ENCODE results near the gene SUFU. TPM values are rescaled to one million over a fixed set of nuclear protein-coding genes. Genes with fewer than 3 reads are reported as not detected.

The SUFU gene
- total and polyA plus RNA-seq, 2 of the 13 experiments (the other 11 are each of a cell fraction or from before 2014, with no cell fraction given): 2.9 to 5.5 TPM

DNA sequence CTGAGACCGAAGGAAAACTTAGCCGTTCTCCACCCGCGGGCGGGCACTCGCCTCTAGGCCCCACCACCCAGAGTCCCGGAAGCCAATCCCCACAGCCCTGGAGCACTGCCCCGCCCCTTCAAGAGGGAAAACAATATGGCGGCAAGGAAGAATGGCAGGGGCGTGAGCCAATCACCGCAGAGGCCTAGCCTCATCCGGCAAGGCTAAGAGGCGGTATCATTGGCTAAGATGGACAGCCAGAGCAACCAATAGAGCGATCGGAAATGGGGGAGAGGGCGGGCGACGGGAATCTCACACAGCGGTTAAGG lies 1.8 kb upstream of the SUFU start (continued):
- TF ChIP-seq, protein P1, sequence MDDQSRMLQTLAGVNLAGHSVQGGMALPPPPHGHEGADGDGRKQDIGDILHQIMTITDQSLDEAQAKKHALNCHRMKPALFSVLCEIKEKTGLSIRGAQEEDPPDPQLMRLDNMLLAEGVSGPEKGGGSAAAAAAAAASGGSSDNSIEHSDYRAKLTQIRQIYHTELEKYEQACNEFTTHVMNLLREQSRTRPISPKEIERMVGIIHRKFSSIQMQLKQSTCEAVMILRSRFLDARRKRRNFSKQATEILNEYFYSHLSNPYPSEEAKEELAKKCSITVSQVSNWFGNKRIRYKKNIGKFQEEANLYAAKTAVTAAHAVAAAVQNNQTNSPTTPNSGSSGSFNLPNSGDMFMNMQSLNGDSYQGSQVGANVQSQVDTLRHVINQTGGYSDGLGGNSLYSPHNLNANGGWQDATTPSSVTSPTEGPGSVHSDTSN (CRISPR knock-in tag; IDR thresholded peaks at IDR 0.05; ENCODE audit: borderline replicate concordance): peak; percentile 94; the same call in 1 of the 2 replicates
- no peak for TF ChIP-seq ZBTB1 (CRISPR knock-in tag; IDR thresholded peaks at IDR 0.05; ENCODE audit: borderline replicate concordance)
- no peak for TF ChIP-seq MATR3 (CRISPR knock-in tag; IDR thresholded peaks at IDR 0.05)
- no peak for TF ChIP-seq RFX3 (CRISPR knock-in tag; IDR thresholded peaks at IDR 0.05)
- TF ChIP-seq, protein P2, sequence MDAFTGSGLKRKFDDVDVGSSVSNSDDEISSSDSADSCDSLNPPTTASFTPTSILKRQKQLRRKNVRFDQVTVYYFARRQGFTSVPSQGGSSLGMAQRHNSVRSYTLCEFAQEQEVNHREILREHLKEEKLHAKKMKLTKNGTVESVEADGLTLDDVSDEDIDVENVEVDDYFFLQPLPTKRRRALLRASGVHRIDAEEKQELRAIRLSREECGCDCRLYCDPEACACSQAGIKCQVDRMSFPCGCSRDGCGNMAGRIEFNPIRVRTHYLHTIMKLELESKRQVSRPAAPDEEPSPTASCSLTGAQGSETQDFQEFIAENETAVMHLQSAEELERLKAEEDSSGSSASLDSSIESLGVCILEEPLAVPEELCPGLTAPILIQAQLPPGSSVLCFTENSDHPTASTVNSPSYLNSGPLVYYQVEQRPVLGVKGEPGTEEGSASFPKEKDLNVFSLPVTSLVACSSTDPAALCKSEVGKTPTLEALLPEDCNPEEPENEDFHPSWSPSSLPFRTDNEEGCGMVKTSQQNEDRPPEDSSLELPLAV (CRISPR knock-in tag; conservative IDR thresholded peaks at IDR 0.05; ENCODE audit: low read depth): no peak
- TF ChIP-seq, protein P3, sequence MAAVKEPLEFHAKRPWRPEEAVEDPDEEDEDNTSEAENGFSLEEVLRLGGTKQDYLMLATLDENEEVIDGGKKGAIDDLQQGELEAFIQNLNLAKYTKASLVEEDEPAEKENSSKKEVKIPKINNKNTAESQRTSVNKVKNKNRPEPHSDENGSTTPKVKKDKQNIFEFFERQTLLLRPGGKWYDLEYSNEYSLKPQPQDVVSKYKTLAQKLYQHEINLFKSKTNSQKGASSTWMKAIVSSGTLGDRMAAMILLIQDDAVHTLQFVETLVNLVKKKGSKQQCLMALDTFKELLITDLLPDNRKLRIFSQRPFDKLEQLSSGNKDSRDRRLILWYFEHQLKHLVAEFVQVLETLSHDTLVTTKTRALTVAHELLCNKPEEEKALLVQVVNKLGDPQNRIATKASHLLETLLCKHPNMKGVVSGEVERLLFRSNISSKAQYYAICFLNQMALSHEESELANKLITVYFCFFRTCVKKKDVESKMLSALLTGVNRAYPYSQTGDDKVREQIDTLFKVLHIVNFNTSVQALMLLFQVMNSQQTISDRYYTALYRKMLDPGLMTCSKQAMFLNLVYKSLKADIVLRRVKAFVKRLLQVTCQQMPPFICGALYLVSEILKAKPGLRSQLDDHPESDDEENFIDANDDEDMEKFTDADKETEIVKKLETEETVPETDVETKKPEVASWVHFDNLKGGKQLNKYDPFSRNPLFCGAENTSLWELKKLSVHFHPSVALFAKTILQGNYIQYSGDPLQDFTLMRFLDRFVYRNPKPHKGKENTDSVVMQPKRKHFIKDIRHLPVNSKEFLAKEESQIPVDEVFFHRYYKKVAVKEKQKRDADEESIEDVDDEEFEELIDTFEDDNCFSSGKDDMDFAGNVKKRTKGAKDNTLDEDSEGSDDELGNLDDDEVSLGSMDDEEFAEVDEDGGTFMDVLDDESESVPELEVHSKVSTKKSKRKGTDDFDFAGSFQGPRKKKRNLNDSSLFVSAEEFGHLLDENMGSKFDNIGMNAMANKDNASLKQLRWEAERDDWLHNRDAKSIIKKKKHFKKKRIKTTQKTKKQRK (IDR thresholded peaks at IDR 0.05; ENCODE audit: low read length): peak; percentile 74
- TF ChIP-seq, protein P4, sequence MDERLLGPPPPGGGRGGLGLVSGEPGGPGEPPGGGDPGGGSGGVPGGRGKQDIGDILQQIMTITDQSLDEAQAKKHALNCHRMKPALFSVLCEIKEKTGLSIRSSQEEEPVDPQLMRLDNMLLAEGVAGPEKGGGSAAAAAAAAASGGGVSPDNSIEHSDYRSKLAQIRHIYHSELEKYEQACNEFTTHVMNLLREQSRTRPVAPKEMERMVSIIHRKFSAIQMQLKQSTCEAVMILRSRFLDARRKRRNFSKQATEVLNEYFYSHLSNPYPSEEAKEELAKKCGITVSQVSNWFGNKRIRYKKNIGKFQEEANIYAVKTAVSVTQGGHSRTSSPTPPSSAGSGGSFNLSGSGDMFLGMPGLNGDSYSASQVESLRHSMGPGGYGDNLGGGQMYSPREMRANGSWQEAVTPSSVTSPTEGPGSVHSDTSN (CRISPR knock-in tag; IDR thresholded peaks at IDR 0.05): peak; percentile 99
- TF ChIP-seq SMAD1 (CRISPR knock-in tag; IDR thresholded peaks at IDR 0.05; ENCODE audit: borderline replicate concordance, low read depth): no peak
- TF ChIP-seq ZBTB20 (CRISPR knock-in tag; IDR thresholded peaks at IDR 0.05; ENCODE audit: borderline replicate concordance, low read depth): no peak

All from HepG2 (cell line).